Panc1 (cell line): ENCODE measurements around the gene SERHL2. TPM values are rescaled to one million over a fixed set of nuclear protein-coding genes. Genes with fewer than 3 reads are reported as not detected.
"Not testable (repeated sequence)": the region's sequence is repeated elsewhere in the genome, so short reads cannot be mapped to it uniquely, and the experiment has no call there.

ENCODE experiments used
- ATAC-seq: fragments of 200-7000 bp; cut with Tn5 transposase; 2 replicates; pipeline ENCODE4 v1.9.1; 2020; ENCODE audit warnings: mild to moderate bottlenecking, moderate library complexity
- BruUV-seq: library from RNA; stranded (reverse); fragments of 400-500 nt; replicated peaks from 2 replicates; lab custom pipeline; 2021; lab: Mats Ljungman, UMichigan
- CTCF ChIA-PET: fragments of 300-600 bp; sonication (Branson Sonifier 250); formaldehyde crosslinking; loops from one replicate; lab custom pipeline; 2022; ENCODE audit warnings: antibody characterized with exemption; lab: Charles Lee
- POLR2A ChIA-PET: fragments of 300-600 bp; sonication (Branson Sonifier 250); formaldehyde crosslinking; loops from one replicate; lab custom pipeline; 2022; ENCODE audit warnings: antibody characterized with exemption; lab: Charles Lee
- DNase-seq: peaks from one replicate; pipeline ENCODE4 v3.0.0-alpha.2; 2010; ENCODE audit warnings: low read depth, low spot score
- H3K27ac ChIP-seq: 2 replicates; pipeline ENCODE4 v1.5.1; 2011; ENCODE audit warnings: mild to moderate bottlenecking, low read length, inconsistent platforms
- H3K27me3 ChIP-seq: fragments of 200-500 bp; sonication (Bioruptor generic); 2 replicates; pipeline ENCODE4 v1.6.0; 2014; ENCODE audit warnings: low read length, inconsistent platforms; ENCODE audit not compliant: control insufficient read depth, insufficient read depth
- H3K36me3 ChIP-seq: fragments of 200-500 bp; sonication (Bioruptor generic); 2 replicates; pipeline ENCODE4 v1.5.1; 2014; ENCODE audit warnings: inconsistent platforms, mild to moderate bottlenecking, low read length, moderate library complexity; ENCODE audit not compliant: control insufficient read depth, insufficient read depth
- H3K4me1 ChIP-seq: 2 replicates; pipeline ENCODE4 v1.5.1; 2011; ENCODE audit warnings: inconsistent platforms, mild to moderate bottlenecking, low read length, moderate library complexity; ENCODE audit not compliant: control insufficient read depth, insufficient read depth
- H3K4me3 ChIP-seq, 2 experiments: 2 replicates each; pipeline ENCODE4 v1.5.1; 2011 to 2012; ENCODE audit warnings: low read depth in 2 of 2, low read length in 2 of 2, mild to moderate bottlenecking in 2 of 2, inconsistent platforms in 1 of 2, moderate library complexity in 1 of 2
- H3K9me3 ChIP-seq: fragments of 200-500 bp; sonication (Bioruptor generic); 2 replicates; pipeline ENCODE4 v1.5.1; 2014; ENCODE audit warnings: low read depth, mild to moderate bottlenecking, inconsistent platforms, low read length, moderate library complexity; ENCODE audit not compliant: control insufficient read depth, insufficient read depth
- CTCF ChIP-seq: fragments of 450-650 bp; IDR thresholded peaks from 2 replicates; pipeline ENCODE4 v1.5.1; 2017; ENCODE audit warnings: mild to moderate bottlenecking
- POLR2AphosphoS5 ChIP-seq: IDR thresholded peaks from 2 replicates; pipeline ENCODE4 v1.6.1; 2012; ENCODE audit warnings: mild to moderate bottlenecking, low read depth, low read length, moderate library complexity
- REST ChIP-seq, 2 experiments: IDR thresholded peaks; 2 replicates each; pipeline ENCODE4 v1.6.1; 2011 to 2012; ENCODE audit warnings: low read depth in 2 of 2, control low read depth in 1 of 2, low read length in 1 of 2, mild to moderate bottlenecking in 1 of 2, moderate library complexity in 1 of 2; ENCODE audit not compliant: insufficient read depth in 1 of 2
- SIN3A ChIP-seq: IDR thresholded peaks from 2 replicates; pipeline ENCODE4 v1.6.1; 2012; ENCODE audit warnings: low read depth, mild to moderate bottlenecking, low read length, moderate library complexity, borderline replicate concordance; ENCODE audit not compliant: insufficient read depth
- TCF7L2 ChIP-seq: IDR thresholded peaks from 2 replicates; pipeline ENCODE4 v1.6.1; 2011; ENCODE audit warnings: mild to moderate bottlenecking, low read depth, low read length, inconsistent platforms
- in situ Hi-C: cut with HindIII; loops from 2 replicates; pipeline ENCODE4 v1.10.0; 2016; ENCODE audit warnings: low sequenced_read_pairs, low pct_unique_long_range_greater_than_20kb
- intact Hi-C: fragments of 100-400 bp; cut with micrococcal nuclease; formaldehyde crosslinking; loops from one replicate; pipeline ENCODE4 v1.10.0; 2022; ENCODE audit not compliant: unreplicated experiment
- total RNA-seq: library from RNA; stranded (reverse); gene quantifications from one replicate; pipeline ENCODE4 v1.2.1, GENCODE V29; 2021; ENCODE audit not compliant: unreplicated experiment

The SERHL2 gene
- total RNA-seq, 1 experiment from 2014 or later: 1.6 TPM

- ChIA-PET CTCF (no interaction called here), POLR2A (no interaction called here)
- H3K27ac ChIP-seq: no peak overlapping the region
- H3K36me3 ChIP-seq: no peaks in the 10 kb centered on the region
- TF ChIP-seq POLR2AphosphoS5: no peak
- no peak for TF ChIP-seq TCF7L2
- no peak for TF ChIP-seq SIN3A
- no peak for TF ChIP-seq CTCF
- no peak for TF ChIP-seq REST (IDR thresholded peaks at IDR 0.05; ENCODE audit: insufficient read depth in 1 of 2, low read depth in 2 of 2, low read length in 1 of 2)
- H3K4me3 ChIP-seq: no peak overlapping the region
- no peaks in the 10 kb centered on the region for H3K27me3 ChIP-seq
- ATAC-seq: no peak
- no peaks in the 10 kb centered on the region for H3K4me1 ChIP-seq
- in situ Hi-C loops (no loop called here), intact Hi-C loops (no loop called here)
- H3K9me3 ChIP-seq: no peaks in the 10 kb centered on the region
- no peak for DNase-seq
- no TSS peak for BruUV-seq
Measured at GRCh38 chr22:42522546-42522945, 31.2 kb upstream of the SERHL2 start.

- DNase-seq (no peak), ATAC-seq (no peak)
- no peak overlapping the region for H3K27ac ChIP-seq
- CTCF ChIA-PET: no interaction called here
- BruUV-seq: no TSS peak
- TF ChIP-seq POLR2AphosphoS5 (no peak), CTCF (no peak), SIN3A (no peak), TCF7L2 (no peak), REST (IDR thresholded peaks at IDR 0.05; ENCODE audit: insufficient read depth in 1 of 2, low read depth in 2 of 2, low read length in 1 of 2) (no peak)
- H3K4me1 ChIP-seq: no peaks in the 10 kb centered on the region
- in situ Hi-C loops: no loop called here
- no peaks in the 10 kb centered on the region for H3K9me3 ChIP-seq
- no peaks in the 10 kb centered on the region for H3K27me3 ChIP-seq
- POLR2A ChIA-PET: no interaction called here
- H3K4me3 ChIP-seq: no peak overlapping the region
- no peaks in the 10 kb centered on the region for H3K36me3 ChIP-seq
- intact Hi-C loops: no loop called here
Measured at GRCh38 chr22:42528591-42529307, 25.0 kb upstream of the SERHL2 start.

- BruUV-seq, H3K4me3 ChIP-seq, CTCF ChIA-PET, ATAC-seq, DNase-seq, H3K27ac ChIP-seq, H3K27me3 ChIP-seq, H3K9me3 ChIP-seq, POLR2A ChIA-PET, in situ Hi-C loops, H3K4me1 ChIP-seq, intact Hi-C loops, H3K36me3 ChIP-seq: not testable (repeated sequence)
Measured at GRCh38 chr22:42529435-42529834, 24.3 kb upstream of the SERHL2 start.
